GM06990 (cell line): ENCODE data around the gene SIPA1L3.

Source experiments
- DNase-seq: peaks from one replicate; pipeline ENCODE4 v3.0.0-alpha.2; 2011; ENCODE audit not compliant: insufficient read length; ENCODE audit errors: extremely low read depth
- H3K27me3 ChIP-seq: replicated peaks from 2 replicates; pipeline ENCODE4 v1.6.0; 2011; ENCODE audit warnings: low read length; ENCODE audit not compliant: control insufficient read depth, insufficient read depth
- H3K36me3 ChIP-seq: 2 replicates; pipeline ENCODE4 v1.5.1; 2011; ENCODE audit warnings: low read length; ENCODE audit not compliant: control insufficient read depth, insufficient read depth
- H3K4me3 ChIP-seq: replicated peaks from 2 replicates; pipeline ENCODE4 v1.5.1; 2011; ENCODE audit warnings: low read depth, mild to moderate bottlenecking, control low read depth, low read length
- TF ChIP-seq, protein P1 (sequence below): IDR thresholded peaks from 2 replicates; pipeline ENCODE4 v1.5.1; 2011; ENCODE audit warnings: low read length, control low read depth, mild to moderate bottlenecking, inconsistent platforms; ENCODE audit not compliant: insufficient read depth, poor library complexity, severe bottlenecking

Gene SIPA1L3

DNA sequence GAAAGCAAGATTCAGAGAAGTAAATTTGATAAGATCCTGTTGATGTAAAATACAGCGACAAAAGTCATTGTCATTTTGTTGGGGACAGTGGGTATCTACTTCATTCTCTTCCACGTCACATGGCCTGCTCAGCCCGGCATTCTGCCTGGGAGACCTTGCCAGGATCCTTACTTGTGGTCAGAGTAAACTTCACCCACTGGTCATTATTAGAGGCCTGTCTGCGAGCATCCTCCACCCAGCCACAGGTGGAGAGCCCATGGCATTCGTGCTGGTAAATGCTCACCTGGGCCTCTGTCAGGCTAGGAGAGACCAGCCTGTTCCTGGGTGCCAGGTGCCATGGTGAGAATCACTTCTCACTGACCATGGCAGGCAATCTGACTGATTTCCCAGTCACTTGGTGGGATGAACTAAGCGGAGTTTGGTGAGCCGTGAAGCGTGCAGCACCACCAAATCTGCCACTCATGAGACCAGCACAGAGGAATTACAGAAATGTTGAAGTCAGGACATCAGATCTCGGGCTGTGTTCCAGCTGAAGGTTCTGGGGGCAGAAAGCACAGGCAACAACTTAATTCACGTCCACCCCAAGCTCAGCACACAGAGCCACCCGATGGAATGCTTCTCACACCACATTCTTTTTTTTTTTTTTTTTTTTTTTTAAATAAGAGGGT is 107.0 kb downstream of the SIPA1L3 start:
- TF ChIP-seq, protein P1, sequence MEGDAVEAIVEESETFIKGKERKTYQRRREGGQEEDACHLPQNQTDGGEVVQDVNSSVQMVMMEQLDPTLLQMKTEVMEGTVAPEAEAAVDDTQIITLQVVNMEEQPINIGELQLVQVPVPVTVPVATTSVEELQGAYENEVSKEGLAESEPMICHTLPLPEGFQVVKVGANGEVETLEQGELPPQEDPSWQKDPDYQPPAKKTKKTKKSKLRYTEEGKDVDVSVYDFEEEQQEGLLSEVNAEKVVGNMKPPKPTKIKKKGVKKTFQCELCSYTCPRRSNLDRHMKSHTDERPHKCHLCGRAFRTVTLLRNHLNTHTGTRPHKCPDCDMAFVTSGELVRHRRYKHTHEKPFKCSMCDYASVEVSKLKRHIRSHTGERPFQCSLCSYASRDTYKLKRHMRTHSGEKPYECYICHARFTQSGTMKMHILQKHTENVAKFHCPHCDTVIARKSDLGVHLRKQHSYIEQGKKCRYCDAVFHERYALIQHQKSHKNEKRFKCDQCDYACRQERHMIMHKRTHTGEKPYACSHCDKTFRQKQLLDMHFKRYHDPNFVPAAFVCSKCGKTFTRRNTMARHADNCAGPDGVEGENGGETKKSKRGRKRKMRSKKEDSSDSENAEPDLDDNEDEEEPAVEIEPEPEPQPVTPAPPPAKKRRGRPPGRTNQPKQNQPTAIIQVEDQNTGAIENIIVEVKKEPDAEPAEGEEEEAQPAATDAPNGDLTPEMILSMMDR = no peak
- Histone ChIP-seq H3K27me3 (no peaks in the 10 kb centered on the region), H3K4me3 (no peak overlapping the region), H3K36me3 (peaks cover 6% of the 10 kb centered on the region)
- no peak for DNase-seq

DNA sequence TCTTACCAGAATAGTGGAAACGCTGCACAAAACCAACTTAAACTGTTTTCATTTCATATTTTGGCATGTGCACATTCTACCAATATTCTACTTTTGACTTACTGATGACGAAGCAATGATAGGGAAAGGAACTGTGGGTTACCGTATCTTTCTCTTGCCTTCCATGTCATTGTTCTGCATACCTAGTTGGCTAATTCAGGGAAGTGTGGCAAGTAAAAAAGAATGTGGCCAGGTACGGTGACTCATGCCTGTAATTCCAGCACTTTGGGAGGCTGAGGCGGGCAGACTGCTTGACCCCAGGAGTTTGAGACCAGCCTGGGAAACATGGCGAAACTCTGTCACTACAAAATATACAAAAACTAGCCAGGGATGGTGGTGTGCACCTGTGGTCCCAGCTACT is 108.2 kb downstream of the SIPA1L3 start:
- DNase-seq = no peak
- Histone ChIP-seq H3K36me3 (peaks cover 6% of the 10 kb centered on the region), H3K27me3 (no peaks in the 10 kb centered on the region), H3K4me3 (no peak overlapping the region)
- TF ChIP-seq, protein P1 = no peak

DNA sequence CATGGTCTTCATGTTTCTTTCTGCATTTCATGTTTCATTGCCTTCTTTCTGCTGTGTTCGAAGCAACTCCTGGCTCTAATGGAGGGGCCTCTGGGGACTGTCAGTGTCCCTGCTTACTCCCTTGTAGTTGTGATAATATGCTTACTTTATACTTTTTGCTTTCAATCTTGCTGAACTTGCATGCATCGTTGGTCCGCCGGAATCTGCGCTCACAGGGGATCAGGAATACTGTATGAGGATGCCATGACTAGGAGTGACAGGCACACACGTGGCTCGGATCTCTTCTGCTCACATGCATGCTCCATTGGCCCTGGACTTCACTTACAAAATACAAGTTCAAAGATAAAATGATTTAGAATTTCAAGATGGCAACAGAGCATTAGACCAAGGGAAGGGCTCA is 108.8 kb downstream of the SIPA1L3 start:
- DNase-seq = no peak
- no peaks in the 10 kb centered on the region for H3K27me3 ChIP-seq
- no peak overlapping the region for H3K4me3 ChIP-seq
- TF ChIP-seq, protein P1 = no peak
- H3K36me3 ChIP-seq = peaks cover 6% of the 10 kb centered on the region

DNA sequence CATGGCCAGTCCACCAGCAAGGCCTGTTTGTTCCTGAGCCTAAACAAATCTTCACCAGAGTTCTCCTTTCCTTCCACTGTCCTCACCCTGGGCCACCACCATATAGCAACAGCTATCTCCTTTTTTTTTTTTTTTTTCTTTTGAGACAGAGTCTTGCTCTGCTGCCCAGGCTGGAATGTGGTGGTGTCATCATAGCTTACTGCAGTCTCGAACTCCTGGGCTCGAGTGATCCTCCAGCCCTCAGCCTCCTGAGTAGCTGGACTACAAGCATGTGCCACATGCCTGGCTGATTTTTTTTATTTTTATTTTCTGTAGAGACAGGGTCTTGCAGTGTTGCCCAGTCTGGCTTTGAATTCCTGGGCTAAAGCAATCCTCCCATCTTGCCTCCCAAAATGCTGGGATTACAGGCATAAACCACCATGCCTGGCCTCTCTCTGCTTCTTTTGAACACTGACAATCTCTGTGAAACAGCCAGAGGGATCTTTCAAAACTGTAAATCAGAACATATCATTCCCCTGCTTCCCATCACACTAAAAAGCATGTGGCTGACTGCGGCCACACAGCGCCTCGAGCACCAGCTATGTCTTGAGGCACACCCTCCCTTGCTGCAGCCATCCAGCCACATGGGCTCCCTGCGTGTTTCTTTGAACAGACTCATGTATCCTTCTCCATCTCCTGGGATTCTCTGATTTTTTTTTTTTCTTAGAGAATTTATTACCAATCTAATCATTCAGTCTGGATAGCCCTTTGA is 110.6 kb downstream of the SIPA1L3 start:
- no peak overlapping the region for H3K4me3 ChIP-seq
- peaks cover 3% of the 10 kb centered on the region for H3K36me3 ChIP-seq
- no peak for DNase-seq
- TF ChIP-seq, protein P1 = no peak
- H3K27me3 ChIP-seq = no peaks in the 10 kb centered on the region

DNA sequence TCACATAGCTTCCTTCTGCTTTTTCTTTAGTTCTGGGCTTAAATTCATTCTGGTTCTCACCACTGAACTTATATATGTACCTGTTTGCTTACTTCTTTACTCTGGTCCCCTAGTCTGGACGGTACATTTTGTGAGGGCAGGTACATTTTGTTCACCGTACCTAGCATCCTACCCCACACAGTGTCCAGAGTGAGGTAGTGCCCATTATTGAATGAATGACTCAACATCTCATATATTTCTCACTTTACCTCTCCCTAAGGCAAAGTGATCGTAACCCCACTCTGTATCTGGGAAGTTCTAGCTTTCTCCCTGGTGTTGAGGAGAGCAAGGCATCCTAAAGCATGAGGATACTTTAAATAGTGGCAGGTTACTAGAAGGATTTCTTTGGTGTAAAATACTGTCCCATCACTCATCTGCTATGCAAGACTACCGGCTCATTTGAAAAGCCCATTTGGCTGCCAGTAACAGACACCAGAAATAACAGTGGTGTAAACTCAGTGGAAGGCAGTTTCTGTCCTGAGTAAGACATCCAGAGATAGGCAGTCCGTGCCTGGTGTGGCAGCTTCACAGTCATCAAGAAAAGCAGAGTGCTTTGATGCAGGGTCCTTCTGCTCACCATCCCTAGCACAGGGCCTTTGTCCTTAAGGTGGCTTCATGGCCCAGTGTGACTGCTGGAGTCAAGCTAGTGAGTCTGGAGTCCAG is 111.8 kb downstream of the SIPA1L3 start:
- TF ChIP-seq, protein P1 = no peak
- H3K27me3 ChIP-seq = no peaks in the 10 kb centered on the region

More for the DNA sequence above, 111.8 kb downstream of the SIPA1L3 start:
- DNase-seq = no peak
- Histone ChIP-seq H3K4me3 (no peak overlapping the region), H3K36me3 (peaks cover 3% of the 10 kb centered on the region; the same call in 1 of the 2 replicates)
